ENCODE data around the gene ITPR3.

GRCh38 chr6:33705268-33705885 is 84.3 kb downstream of the ITPR3 start:
- TF ChIP-seq POLR2A (IDR thresholded peaks at IDR 0.05) (no peak), CTCF (IDR thresholded peaks at IDR 0.05) (no peak), EP300 (IDR thresholded peaks at IDR 0.05) (no peak)

Data from sigmoid colon (tissue), 4 donors.